GM21423 (cell line): Measurements from ENCODE around the gene ARL6IP1.
A peak's percentile ranks its signal among the peaks of the same experiment; 100 is the strongest.
"Not testable (repeated sequence)": the region's sequence is repeated elsewhere in the genome, so short reads cannot be mapped to it uniquely, and the experiment has no call there.

Experiments used
- ATAC-seq: cut with Tn5 transposase; IDR thresholded peaks from one replicate; pipeline ENCODE4 v1.9.1; 2021; ENCODE audit warnings: mild to moderate bottlenecking, moderate library complexity; ENCODE audit not compliant: unreplicated experiment

ARL6IP1 gene

GRCh38 chr16:18767217-18767616 lies 34.1 kb downstream of the ARL6IP1 start:
- ATAC-seq = peak; percentile 46

GRCh38 chr16:18762713-18763112 lies 38.6 kb downstream of the ARL6IP1 start:
- ATAC-seq = not testable (repeated sequence)

GRCh38 chr16:18759598-18760520 lies 41.5 kb downstream of the ARL6IP1 start:
- ATAC-seq = peak; percentile 48

GRCh38 chr16:18757960-18758660 lies 43.2 kb downstream of the ARL6IP1 start:
- peak; percentile 43 for ATAC-seq

GRCh38 chr16:18756639-18757038 lies 44.7 kb downstream of the ARL6IP1 start:
- not testable (repeated sequence) for ATAC-seq

- ATAC-seq = not testable (repeated sequence)
Measured at GRCh38 chr16:18742870-18743269, 58.5 kb downstream of the ARL6IP1 start.
